HUES64 (cell line): ENCODE data around the gene NR1H3.

Experiments used
- H3K27ac ChIP-seq: 2 replicates; pipeline ENCODE4 v1.7.0; 2013; ENCODE audit warnings: low read depth, low read length, inconsistent platforms
- H3K27me3 ChIP-seq: 2 replicates; pipeline ENCODE4 v1.6.1; 2013; ENCODE audit warnings: mild to moderate bottlenecking, low read length; ENCODE audit not compliant: insufficient read depth
- H3K36me3 ChIP-seq: 2 replicates; pipeline ENCODE4 v1.6.1; 2013; ENCODE audit warnings: mild to moderate bottlenecking, low read length; ENCODE audit not compliant: insufficient read depth
- H3K4me1 ChIP-seq: 2 replicates; pipeline ENCODE4 v1.6.1; 2013; ENCODE audit warnings: mild to moderate bottlenecking, low read length, moderate library complexity; ENCODE audit not compliant: insufficient read depth
- H3K4me3 ChIP-seq: 2 replicates; pipeline ENCODE4 v1.5.1; 2013; ENCODE audit warnings: mild to moderate bottlenecking, low read length, moderate library complexity
- H3K9ac ChIP-seq: 2 replicates; pipeline ENCODE4 v1.6.1; 2013; ENCODE audit warnings: mild to moderate bottlenecking, low read depth, low read length
- H3K9me3 ChIP-seq: 2 replicates; pipeline ENCODE4 v1.6.1; 2013; ENCODE audit warnings: low read depth, low read length; ENCODE audit not compliant: insufficient read depth
- WGBS: fragments of 150-250, 120-280 bp; methylation state at CpG from one replicate; pipeline ENCODE4 v1.1.7; 2013; ENCODE audit warnings: missing lambda C conversion rate; 5-methylcytosine and 5-hydroxymethylcytosine counted together

Gene NR1H3

GRCh38 chr11:47245611-47246357 is 12.0 kb upstream of the NR1H3 start:
- Histone ChIP-seq H3K4me1 (no peaks in the 10 kb centered on the region), H3K27ac (no peak overlapping the region), H3K36me3 (peaks cover 52% of the 10 kb centered on the region), H3K4me3 (no peak overlapping the region), H3K9ac (no peak overlapping the region), H3K27me3 (no peaks in the 10 kb centered on the region), H3K9me3 (no peaks in the 10 kb centered on the region)
- 93% methylated on average over 11 of the region's 11 CpGs for WGBS

- H3K9ac ChIP-seq: no peak overlapping the region
- H3K4me3 ChIP-seq: peak overlapping the region; percentile 72
- H3K27ac ChIP-seq: no peak overlapping the region
- no peaks in the 10 kb centered on the region for H3K4me1 ChIP-seq
- H3K27me3 ChIP-seq: no peaks in the 10 kb centered on the region
- WGBS: 97% methylated on average over 5 of the region's 5 CpGs
- no peaks in the 10 kb centered on the region for H3K9me3 ChIP-seq
- H3K36me3 ChIP-seq: peaks cover 36% of the 10 kb centered on the region
Measured at GRCh38 chr11:47247502-47247901, 10.3 kb upstream of the NR1H3 start.

GRCh38 chr11:47248304-47248663 is 9.5 kb upstream of the NR1H3 start:
- Histone ChIP-seq H3K9me3 (no peaks in the 10 kb centered on the region), H3K36me3 (peaks cover 29% of the 10 kb centered on the region), H3K4me3 (peak overlapping the region; percentile 72), H3K9ac (peak overlapping the region; percentile 86), H3K27me3 (no peaks in the 10 kb centered on the region), H3K27ac (peak overlapping the region; percentile 43; the same call in 1 of the 2 replicates), H3K4me1 (no peaks in the 10 kb centered on the region)
- WGBS: 3% methylated on average over 7 of the region's 7 CpGs

- no peaks in the 10 kb centered on the region for H3K9me3 ChIP-seq
- peak within 1 kb of the TSS; percentile 86 for H3K9ac ChIP-seq
- WGBS: 1% methylated on average over 45 of the region's 45 CpGs
- no peaks in the 10 kb centered on the region for H3K4me1 ChIP-seq
- peaks cover 24% of the 10 kb centered on the region for H3K36me3 ChIP-seq
- peak within 1 kb of the TSS; percentile 86 for H3K27ac ChIP-seq
- H3K4me3 ChIP-seq: peak within 1 kb of the TSS; percentile 72
- no peaks in the 10 kb centered on the region for H3K27me3 ChIP-seq
Measured at GRCh38 chr11:47248664-47249377, 9.0 kb upstream of the NR1H3 start, which contains the start of gene ACP2. Gene ACP2 (minus strand): TSS chr11:47248814. CDS start chr11:47248789, 25 bp downstream.

GRCh38 chr11:47249378-47249715 is 8.4 kb upstream of the NR1H3 start:
- Histone ChIP-seq H3K9me3 (no peaks in the 10 kb centered on the region), H3K27me3 (no peaks in the 10 kb centered on the region), H3K4me1 (no peaks in the 10 kb centered on the region), H3K36me3 (peaks cover 24% of the 10 kb centered on the region), H3K9ac (peak overlapping the region; percentile 86), H3K4me3 (peak overlapping the region; percentile 72), H3K27ac (no peak overlapping the region)
- 56% methylated on average over 3 of the region's 3 CpGs for whole genome bisulfite sequencing

- H3K27me3 ChIP-seq: no peaks in the 10 kb centered on the region
- H3K4me3 ChIP-seq: no peak overlapping the region
- no peaks in the 10 kb centered on the region for H3K4me1 ChIP-seq
- peaks cover 7% of the 10 kb centered on the region; the same call in 1 of the 2 replicates for H3K36me3 ChIP-seq
- H3K9me3 ChIP-seq: no peaks in the 10 kb centered on the region
- 95% methylated on average over 3 of the region's 3 CpGs for WGBS
- no peak overlapping the region for H3K9ac ChIP-seq
- H3K27ac ChIP-seq: no peak overlapping the region
Measured at GRCh38 chr11:47251751-47252150, 6.0 kb upstream of the NR1H3 start.

GRCh38 chr11:47253660-47254059 is 4.1 kb upstream of the NR1H3 start:
- Histone ChIP-seq H3K9ac (no peak overlapping the region), H3K4me3 (no peak overlapping the region), H3K27ac (no peak overlapping the region), H3K36me3 (no peaks in the 10 kb centered on the region), H3K4me1 (peaks cover 10% of the 10 kb centered on the region), H3K9me3 (no peaks in the 10 kb centered on the region), H3K27me3 (no peaks in the 10 kb centered on the region)
- 86% methylated on average over 2 of the region's 2 CpGs for WGBS

- WGBS: 93% methylated on average over 3 of the region's 3 CpGs
- Histone ChIP-seq H3K9ac (no peak overlapping the region), H3K27ac (no peak overlapping the region), H3K9me3 (no peaks in the 10 kb centered on the region), H3K4me3 (no peak overlapping the region), H3K27me3 (no peaks in the 10 kb centered on the region), H3K36me3 (no peaks in the 10 kb centered on the region), H3K4me1 (peaks cover 10% of the 10 kb centered on the region)
Measured at GRCh38 chr11:47254386-47254785, 3.4 kb upstream of the NR1H3 start.

GRCh38 chr11:47256374-47256773 is 1.4 kb upstream of the NR1H3 start:
- H3K36me3 ChIP-seq: no peaks in the 10 kb centered on the region
- no peaks in the 10 kb centered on the region for H3K9me3 ChIP-seq
- peaks cover 14% of the 10 kb centered on the region for H3K4me1 ChIP-seq
- H3K27me3 ChIP-seq: no peaks in the 10 kb centered on the region
- H3K4me3 ChIP-seq: no peak overlapping the region
- no peak overlapping the region for H3K9ac ChIP-seq
- H3K27ac ChIP-seq: no peak overlapping the region
- 89% methylated on average over 6 of the region's 6 CpGs for WGBS

- H3K27ac ChIP-seq: peak overlapping the region; percentile 67
- H3K4me3 ChIP-seq: peak overlapping the region; percentile 46
- peak overlapping the region; percentile 61 for H3K9ac ChIP-seq
- WGBS: 74% methylated on average over 2 of the region's 2 CpGs
- no peaks in the 10 kb centered on the region for H3K9me3 ChIP-seq
- no peaks in the 10 kb centered on the region for H3K27me3 ChIP-seq
- peaks cover 14% of the 10 kb centered on the region for H3K4me1 ChIP-seq
- H3K36me3 ChIP-seq: no peaks in the 10 kb centered on the region
Measured at GRCh38 chr11:47257177-47257516, 649 bp upstream of the NR1H3 start.

- WGBS: 89% methylated on average over 11 of the region's 11 CpGs
- peak overlapping the region; percentile 46 for H3K4me3 ChIP-seq
- H3K9ac ChIP-seq: 0 out of 2 replicates have a peak overlapping the region, but pooled peaks have one; percentile 61
- H3K36me3 ChIP-seq: 0 out of 2 replicates have a peak, but pooled peaks cover 2% of the 10 kb centered on the region
- no peaks in the 10 kb centered on the region for H3K9me3 ChIP-seq
- H3K27ac ChIP-seq: 0 out of 2 replicates have a peak overlapping the region, but pooled peaks have one; percentile 67
- peaks cover 14% of the 10 kb centered on the region for H3K4me1 ChIP-seq
- H3K27me3 ChIP-seq: no peaks in the 10 kb centered on the region
Measured at GRCh38 chr11:47258317-47258902, 614 bp downstream of the NR1H3 start.
